ENCODE results near the gene MCRIP2. TPM values are rescaled to one million over a fixed set of nuclear protein-coding genes. Genes with fewer than 3 reads are reported as not detected.

Gene MCRIP2
- total and polyA plus RNA-seq, 2 of the 8 experiments (the other 6 are each of a cell fraction or from before 2014, with no cell fraction given), result 45.4 to 75.5 TPM

DNA sequence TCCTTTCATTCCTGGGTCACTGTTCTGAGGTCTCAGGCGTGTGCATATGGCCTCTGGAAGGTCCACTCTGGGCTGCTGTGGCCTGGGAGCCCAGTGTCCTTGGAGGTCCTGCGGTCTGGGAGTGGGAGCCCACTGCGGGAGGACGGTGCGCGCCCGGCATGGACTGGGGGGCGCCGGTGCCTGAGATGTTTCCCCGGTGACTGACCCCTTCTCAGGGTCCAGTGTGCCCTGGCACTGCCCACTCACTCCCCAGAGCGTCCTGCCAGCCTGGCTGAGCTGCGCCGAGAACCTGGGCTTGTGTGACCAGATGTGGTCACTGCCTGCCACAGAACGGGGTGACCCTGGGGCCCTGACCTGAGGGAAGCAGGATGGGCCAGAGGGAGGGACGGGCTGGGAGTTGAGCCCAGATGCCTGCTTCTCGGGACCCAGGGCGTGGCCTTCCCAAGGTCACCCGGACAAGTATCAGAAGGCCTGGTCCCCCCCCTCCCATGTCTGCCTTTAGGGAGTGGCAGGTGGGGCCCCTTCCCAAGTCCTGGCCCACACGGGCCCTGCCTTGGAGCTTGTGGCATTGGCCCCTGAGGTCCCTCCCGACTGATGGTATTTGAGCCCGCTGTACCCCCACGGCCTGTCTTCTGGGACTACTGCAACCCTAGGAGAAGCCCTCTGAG is 32.7 kb downstream of the MCRIP2 start:
- Histone ChIP-seq H3K27ac (ENCODE audit: low read depth, low read length) (no peak overlapping the region), H3K36me3 (ENCODE audit: control insufficient read depth in 2 of 4, insufficient read depth in 4 of 4, low read length in 3 of 4) (peaks cover 14 to 44% (median 32%) of the 10 kb centered on the region in 4 experiments), H3K79me2 (ENCODE audit: control insufficient read depth in 1 of 2, insufficient read depth in 2 of 2, low read length in 2 of 2) (peaks cover 0 to 2% of the 10 kb centered on the region in 2 experiments; a peak in 1 of 4 replicates), H3K14ac (ENCODE audit: insufficient read length) (no peak overlapping the region), H3K9me3 (ENCODE audit: insufficient read depth in 2 of 2, low read depth in 1 of 2, low read length in 1 of 2) (no peaks in the 10 kb centered on the region), H3K23ac (ENCODE audit: insufficient read length) (no peak overlapping the region), H3K4me3 (ENCODE audit: extremely low read depth in 1 of 4, insufficient read depth in 2 of 4, low read depth in 3 of 4, low read length in 4 of 4) (peak overlapping the region in 2 of 4 experiments; percentile 56 to 74; a peak in 3 of 8 replicates), H3K79me1 (ENCODE audit: low read depth, low read length) (peaks cover 3% of the 10 kb centered on the region), H3K9ac (replicated peaks in 1 of 4; ENCODE audit: extremely low read depth in 1 of 4, low read depth in 3 of 4, low read length in 3 of 4) (no peak overlapping the region), H4K91ac (replicated peaks; ENCODE audit: insufficient read length, low read length) (no peak overlapping the region), H3K4me2 (ENCODE audit: insufficient read depth in 1 of 2, low read depth in 2 of 2, low read length in 2 of 2) (peak overlapping the region; percentile 79 to 99), H2BK5ac (ENCODE audit: low read depth, low read length) (peak overlapping the region; percentile 56; the same call in 1 of the 2 replicates), H2BK120ac (replicated peaks; ENCODE audit: low read depth, low read length) (no peak overlapping the region), H3K4me1 (replicated peaks in 1 of 4; ENCODE audit: control insufficient read depth in 3 of 4, insufficient read depth in 4 of 4, low read length in 3 of 4) (peaks cover 0 to 28% (median 22%) of the 10 kb centered on the region in 4 experiments; a peak in 6 of 7 replicates), H3K56ac (replicated peaks; ENCODE audit: insufficient read length, low read depth, low read length) (no peak overlapping the region), H2AK5ac (ENCODE audit: low read depth, low read length) (no peak overlapping the region), H3K18ac (ENCODE audit: extremely low read depth, low read length) (peak overlapping the region; percentile 60; the same call in 1 of the 2 replicates), H2AFZ (ENCODE audit: low read length) (no peak overlapping the region), H2BK15ac (ENCODE audit: low read length) (no peak overlapping the region), H3K23me2 (ENCODE audit: low read depth, low read length) (peaks cover 7% of the 10 kb centered on the region), H2BK12ac (ENCODE audit: low read depth, low read length) (no peak overlapping the region), H3K27me3 (replicated peaks in 1 of 4; ENCODE audit: control insufficient read depth in 3 of 4, extremely low read depth in 1 of 4, insufficient read depth in 3 of 4, low read length in 3 of 4) (peaks cover 0 to 2% (median 0%) of the 10 kb centered on the region in 4 experiments; a peak in 2 of 7 replicates), H4K20me1 (replicated peaks in 1 of 2; ENCODE audit: control insufficient read depth in 1 of 2, insufficient read depth in 2 of 2, low read length in 2 of 2) (peaks cover 5 to 27% of the 10 kb centered on the region in 2 experiments), H4K5ac (ENCODE audit: insufficient read length, low read depth, low read length) (no peak overlapping the region), H3K4ac (replicated peaks; ENCODE audit: insufficient read length, low read depth, low read length) (no peak overlapping the region), H2BK20ac (ENCODE audit: low read length) (no peak overlapping the region), H4K8ac (ENCODE audit: extremely low read depth, insufficient read depth, low read length) (no peak overlapping the region; the same call in 1 of the 2 replicates)
- DNase-seq (ENCODE audit: low read depth in 1 of 2, low spot score in 2 of 2) (peak in 1 of 2 experiments; percentile 55), FAIRE-seq (no peak)
- ChIA-PET CTCF (ENCODE audit: partially characterized antibody) (interaction anchor here (0.9 to 12.0 kb wide), 7 partner anchors 14 to 111 kb away, joined by 3 to 75 read pairs (median 3); partner anchors contain the start of gene WDR24), POLR2A (ENCODE audit: partially characterized antibody) (interaction anchor here (1.2 to 17.4 kb wide), 16 partner anchors 4 to 121 kb away, joined by 3 to 214 read pairs (median 6); partner anchors contain the start of genes CCDC78, JMJD8, METRN and METTL26)
- TF ChIP-seq CBX8 (IDR thresholded peaks at IDR 0.05; ENCODE audit: borderline replicate concordance, low read depth, low read length) (no peak), KDM4A (IDR thresholded peaks at IDR 0.05; ENCODE audit: low read depth, low read length, severe bottlenecking) (no peak), HDAC2 (IDR thresholded peaks at IDR 0.05; ENCODE audit: borderline replicate concordance in 1 of 2, low read depth in 2 of 2, low read length in 2 of 2) (no peak), POU5F1 (IDR thresholded peaks at IDR 0.05; ENCODE audit: low read depth, low read length) (no peak), BACH1 (IDR thresholded peaks at IDR 0.05; ENCODE audit: low read length) (no peak), SP4 (IDR thresholded peaks at IDR 0.05; ENCODE audit: low read length) (no peak), POLR2A (IDR thresholded peaks at IDR 0.05; ENCODE audit: control extremely low read depth in 1 of 2, low read depth in 2 of 2, low read length in 2 of 2) (no peak)
- TF ChIP-seq, protein P1, sequence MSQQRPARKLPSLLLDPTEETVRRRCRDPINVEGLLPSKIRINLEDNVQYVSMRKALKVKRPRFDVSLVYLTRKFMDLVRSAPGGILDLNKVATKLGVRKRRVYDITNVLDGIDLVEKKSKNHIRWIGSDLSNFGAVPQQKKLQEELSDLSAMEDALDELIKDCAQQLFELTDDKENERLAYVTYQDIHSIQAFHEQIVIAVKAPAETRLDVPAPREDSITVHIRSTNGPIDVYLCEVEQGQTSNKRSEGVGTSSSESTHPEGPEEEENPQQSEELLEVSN (IDR thresholded peaks at IDR 0.05), result no peak
- WGBS, 2 experiments (ENCODE audit: extremely low coverage in 1 of 2, insufficient coverage in 1 of 2, insufficient read length in 1 of 2, insufficient replicate concordance in 2 of 2, low coverage in 1 of 2, low lambda C conversion rate in 2 of 2, missing lambda C conversion rate in 1 of 2), result 88% methylated on average over 21 of the region's 22 CpGs; no CpG with 5 or more reads in 1 of the 2 experiments

All from H1 (cell line).